HG03469 (cell line): Measurements from ENCODE around the gene NEDD8.

Experiments
- ATAC-seq: cut with Tn5 transposase; IDR thresholded peaks from one replicate; pipeline ENCODE4 v1.9.1; 2021; ENCODE audit warnings: mild to moderate bottlenecking, moderate library complexity, moderate number of reproducible peaks; ENCODE audit not compliant: unreplicated experiment

The NEDD8 gene

DNA sequence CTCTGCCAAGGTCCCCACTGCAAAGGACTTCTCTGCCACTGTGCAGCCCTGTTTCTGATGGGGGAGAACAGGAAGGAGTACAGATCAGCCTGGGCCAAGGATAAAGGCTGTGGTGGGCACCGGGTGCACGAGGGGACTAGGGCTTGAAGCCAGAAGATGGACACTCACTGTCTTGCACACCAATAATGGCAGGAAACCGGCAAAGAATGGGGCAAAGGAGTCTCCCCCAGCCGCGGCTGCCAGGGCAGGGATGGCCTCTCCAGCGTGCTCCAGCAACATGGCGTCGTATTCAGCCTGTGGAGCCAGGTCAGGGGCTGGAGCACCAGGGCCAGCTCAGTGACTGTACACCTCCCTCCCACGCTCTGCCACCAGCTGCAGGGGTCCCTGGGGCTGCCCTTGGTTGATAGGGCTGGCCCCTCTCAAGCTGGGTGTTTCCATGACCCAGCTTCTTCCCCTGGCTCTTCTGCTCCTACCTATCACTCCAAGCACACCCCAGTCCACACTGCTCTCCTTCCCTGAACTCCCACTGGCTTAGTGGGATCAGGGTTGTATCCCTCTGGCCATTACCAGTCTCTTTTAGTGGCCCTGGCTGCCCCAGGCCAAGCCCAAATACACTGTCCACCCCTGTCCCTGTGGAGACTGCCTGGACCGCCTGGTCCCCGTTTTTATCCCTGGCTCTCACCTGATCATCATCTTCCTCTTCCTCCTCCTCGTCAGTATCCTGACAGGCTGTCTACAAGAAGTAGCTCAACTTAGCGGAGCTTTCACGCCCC lies 49.9 kb downstream of the NEDD8 start:
- ATAC-seq: no peak

DNA sequence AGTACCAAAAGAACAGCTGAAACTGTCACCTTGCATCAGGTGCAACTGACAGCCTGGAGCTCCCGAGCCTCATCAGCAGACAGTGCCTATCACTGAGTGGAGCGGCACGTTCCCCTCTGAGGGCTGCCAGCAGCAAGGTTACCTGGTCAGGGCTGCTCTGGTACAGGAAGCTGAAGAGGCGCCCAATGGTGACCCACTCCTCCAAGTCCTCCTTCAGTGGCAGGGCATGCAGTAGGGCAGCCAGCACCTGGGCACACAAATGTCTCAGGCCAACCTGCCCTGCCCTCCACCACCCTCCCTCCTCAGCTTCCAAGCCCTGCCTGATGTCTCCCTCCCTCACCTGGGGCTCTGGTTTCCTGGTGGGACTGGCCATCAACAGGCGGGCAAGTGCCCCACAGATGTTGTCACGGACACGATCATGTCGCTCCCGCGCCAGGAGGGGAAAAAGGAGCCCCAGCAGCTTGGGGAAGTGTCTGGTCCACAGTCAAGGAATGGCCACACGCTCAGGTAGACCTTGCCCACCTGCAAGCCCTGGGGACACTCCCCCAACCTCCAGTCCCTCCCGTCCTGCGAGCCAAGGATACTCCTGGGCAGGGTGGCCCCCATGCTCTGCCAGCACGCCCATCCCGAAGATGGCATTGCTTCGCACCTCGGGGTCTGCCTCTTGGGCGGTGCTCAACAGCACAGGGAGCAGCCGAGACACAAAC lies 50.6 kb downstream of the NEDD8 start:
- ATAC-seq: no peak

DNA sequence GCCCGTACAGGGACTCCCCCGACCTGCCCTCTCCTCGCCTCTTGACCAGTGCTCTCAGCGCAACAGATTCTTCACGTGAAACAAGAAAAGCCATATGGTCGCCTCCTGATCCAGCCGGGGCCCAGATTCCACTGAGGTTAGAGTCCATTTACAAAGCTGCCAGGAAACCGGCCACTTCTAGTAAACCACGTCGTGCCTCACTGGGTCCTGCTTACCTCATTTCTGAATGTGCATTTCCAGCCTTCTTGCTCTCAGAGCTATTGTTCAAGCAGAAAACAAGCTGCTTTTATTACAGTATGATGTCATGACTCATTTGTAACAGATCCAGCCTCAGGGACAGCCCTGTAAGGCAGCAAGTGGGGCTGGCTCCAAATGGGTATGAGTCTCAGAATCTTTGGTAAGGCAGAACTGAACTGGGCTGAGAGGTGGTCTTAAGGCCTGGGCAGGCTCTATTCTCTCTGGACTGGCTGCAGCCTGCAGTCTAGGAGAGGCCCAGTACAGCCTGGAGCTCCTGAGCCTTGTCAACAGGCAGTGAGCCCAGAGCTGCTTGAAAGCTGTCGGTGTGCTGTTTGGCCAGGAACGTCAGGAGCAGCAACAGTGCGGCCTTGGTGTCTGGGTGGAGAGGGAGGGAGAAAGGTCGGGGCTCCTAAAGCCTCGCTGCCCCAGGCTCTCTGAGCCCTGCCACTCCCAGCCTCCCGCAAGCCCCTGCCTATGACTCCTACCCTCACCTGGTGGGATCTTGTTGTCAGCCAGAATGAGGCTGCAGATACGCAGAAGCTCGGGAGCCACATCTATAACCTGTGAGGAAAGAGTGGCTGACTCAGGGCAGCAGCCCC lies 52.0 kb downstream of the NEDD8 start:
- ATAC-seq: no peak

DNA sequence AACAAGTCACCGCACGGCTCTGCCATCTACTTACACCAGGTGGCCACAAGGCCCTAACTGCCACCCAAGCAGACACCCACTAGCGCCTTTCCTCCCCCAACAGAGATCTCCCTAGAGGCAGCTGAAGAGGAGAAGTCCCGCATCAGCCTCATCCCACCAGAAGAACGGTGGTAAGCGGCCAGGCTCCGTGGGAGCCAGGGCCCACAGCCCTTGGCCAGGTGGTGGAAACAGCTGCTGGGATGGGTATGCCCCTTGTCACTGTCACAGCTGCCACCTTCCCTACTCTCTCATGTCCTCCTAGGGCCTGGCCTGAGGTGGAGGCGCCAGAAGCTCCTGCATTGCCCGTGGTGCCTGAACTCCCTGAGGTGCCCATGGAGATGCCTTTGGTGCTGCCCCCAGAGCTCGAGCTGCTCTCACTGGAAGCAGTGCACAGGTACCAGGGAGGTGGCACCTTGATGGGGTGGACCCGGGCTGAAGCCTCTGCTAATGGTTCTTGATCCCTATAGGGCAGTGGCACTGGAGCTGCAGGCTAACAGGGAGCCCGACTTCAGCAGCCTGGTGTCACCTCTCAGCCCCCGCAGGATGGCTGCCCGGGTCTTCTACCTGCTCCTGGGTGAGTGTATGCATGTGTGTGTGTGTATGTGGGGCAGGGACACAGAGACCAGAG lies 52.7 kb downstream of the NEDD8 start:
- ATAC-seq: no peak

DNA sequence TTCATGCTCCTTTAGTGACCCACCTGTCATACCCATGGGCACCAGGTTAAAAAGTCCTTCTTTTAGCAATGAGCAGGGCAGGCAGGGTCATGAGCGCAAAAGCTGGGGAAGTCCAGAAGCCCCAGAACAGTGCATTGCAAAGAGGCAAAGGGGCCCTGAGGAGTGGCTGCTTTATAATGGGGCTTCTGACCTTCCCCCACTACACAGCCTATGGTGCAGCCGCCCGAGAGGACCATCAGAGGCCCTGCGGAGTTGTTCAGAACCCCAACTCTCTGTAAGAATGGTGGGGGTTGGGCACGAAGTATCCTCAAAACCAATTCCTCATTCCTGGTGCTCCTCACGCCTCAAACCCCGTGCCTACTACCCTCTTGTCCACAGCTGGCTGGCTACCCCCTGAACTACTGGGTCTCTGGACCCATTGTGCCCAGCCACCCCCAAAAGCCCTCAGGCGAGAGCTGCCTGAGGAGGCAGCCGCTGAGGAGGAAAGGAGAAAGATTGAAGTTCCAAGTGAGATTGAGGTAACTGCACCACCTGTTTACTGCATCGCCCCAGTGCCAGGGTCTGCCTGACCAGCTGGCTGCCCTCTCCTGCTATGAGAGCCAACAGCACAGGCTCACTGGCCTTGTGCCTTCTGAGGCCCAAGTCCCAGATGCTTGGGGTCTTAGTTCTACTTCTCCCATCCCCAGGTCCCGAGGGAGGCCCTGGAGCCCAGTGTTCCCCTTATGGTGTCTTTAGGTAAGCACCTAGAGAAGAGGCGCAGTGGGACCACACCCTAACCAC lies 53.6 kb downstream of the NEDD8 start:
- ATAC-seq: no peak

DNA sequence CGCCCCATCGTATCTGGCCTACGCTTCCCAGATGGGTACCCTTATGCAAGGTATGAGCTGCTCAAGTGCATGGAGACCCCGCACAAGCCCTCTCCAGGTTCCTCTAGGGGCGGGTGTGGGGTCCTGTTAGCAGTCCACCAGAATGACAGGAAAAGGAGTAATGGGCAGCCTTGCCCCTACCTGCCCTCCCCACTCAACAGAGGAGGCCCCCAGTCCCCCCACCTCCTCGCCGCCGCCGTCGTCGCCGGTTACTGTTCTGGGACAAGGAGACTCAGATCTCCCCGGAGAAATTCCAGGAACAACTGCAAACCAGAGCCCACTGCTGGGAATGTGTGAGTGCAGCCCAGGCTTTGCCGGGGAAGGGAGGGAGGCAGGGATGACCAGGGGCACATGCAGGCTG lies 54.3 kb downstream of the NEDD8 start:
- no peak for ATAC-seq

DNA sequence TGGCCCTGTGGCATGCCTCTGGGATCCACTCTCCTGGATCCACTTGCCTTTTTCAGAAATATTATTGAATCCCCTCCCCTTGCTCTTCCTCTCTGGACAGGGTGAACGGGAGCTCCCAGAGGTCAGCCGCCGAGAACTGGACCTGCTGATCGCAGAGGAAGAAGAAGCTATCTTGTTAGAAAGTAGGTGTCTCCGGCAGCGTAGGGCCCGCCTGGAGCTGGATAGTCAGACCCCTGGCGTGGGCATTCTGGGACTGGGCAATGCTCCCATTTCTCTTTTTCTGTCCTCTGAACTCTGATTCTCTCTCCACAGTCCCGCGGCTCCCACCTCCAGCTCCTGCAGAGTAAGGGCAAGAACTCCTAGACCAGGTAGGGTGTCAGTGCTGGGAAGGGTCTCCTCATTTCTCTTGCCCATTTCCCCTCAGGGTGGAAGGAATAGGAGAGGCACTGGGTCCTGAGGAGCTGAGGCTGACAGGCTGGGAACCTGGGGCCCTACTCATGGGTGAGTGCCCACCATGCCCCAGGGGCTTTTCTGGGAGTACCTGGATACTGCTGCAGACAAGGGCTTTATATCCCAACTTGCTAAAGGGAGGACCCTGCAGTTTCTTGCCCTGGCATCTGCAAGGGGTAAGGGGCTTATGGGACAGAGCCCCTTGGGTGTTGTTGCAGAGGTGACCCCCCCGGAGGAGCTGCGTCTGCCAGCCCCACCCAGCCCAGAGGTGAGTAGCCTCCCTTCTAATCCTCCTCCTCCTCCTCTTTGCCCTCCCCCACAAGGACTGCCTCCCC lies 54.9 kb downstream of the NEDD8 start:
- no peak for ATAC-seq

DNA sequence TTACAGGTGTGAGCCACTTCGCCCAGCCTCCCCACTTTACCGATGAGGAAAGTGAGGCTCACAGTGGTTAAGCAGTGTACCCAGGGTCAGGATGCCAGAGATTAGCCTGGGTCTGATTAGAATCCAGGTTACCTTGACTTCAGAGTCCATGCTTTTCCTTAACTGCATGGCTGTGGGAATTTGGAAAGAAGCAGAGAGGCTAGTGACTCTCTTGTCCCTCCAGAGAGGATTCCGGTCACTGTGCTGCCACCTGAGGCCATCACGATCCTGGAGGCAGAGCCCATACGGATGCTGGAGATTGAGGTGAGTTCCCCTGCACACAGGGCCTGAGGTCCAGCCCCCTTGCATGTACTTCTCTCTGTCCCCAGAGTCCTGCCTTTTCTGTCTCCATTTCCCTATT lies 55.6 kb downstream of the NEDD8 start:
- ATAC-seq: no peak

DNA sequence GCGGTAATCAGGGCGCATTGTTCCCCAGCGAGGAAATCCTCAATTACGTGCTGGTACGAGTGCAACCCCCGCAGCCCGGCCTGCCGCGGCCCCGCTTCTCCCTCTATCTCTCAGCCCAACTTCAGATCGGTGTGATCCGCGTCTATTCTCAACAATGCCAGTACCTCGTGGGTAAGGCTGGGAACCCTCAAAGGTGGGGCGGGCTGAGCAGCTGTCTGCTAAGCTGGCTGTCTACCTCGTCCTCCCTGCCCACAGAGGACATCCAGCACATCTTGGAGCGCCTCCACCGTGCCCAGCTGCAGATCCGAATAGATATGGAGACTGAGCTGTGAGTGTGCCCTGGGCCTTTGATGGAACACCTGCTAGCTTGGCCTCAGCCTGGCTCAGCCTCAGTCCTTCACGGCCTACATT lies 59.3 kb downstream of the NEDD8 start:
- ATAC-seq: no peak

DNA sequence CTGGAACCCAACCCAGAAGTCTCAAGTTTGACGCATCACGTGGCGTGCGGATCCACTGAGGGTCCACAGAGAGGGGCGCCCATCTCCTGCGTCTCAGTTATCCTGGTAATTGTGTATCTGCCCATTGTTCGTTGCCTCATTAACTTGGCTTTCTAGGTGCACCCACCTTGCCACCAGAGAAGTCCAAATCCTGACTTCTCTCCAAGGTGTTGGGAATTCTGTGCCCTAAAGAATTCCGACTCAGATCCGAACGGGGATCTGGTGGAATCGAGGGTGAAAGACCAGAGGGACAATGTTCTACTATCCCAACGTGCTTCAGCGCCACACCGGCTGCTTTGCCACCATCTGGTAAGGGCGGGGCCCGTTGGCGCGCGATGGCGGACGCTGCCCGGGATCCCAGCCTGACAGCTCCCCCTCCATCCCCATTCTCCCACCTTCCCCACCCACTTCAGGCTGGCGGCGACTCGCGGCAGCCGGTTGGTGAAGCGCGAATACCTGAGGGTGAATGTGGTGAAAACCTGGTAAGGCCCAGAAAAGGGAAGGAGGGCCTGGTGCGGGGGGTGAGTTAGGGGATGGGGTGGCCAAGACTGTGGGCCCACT lies 59.8 kb downstream of the NEDD8 start:
- ATAC-seq: no peak

DNA sequence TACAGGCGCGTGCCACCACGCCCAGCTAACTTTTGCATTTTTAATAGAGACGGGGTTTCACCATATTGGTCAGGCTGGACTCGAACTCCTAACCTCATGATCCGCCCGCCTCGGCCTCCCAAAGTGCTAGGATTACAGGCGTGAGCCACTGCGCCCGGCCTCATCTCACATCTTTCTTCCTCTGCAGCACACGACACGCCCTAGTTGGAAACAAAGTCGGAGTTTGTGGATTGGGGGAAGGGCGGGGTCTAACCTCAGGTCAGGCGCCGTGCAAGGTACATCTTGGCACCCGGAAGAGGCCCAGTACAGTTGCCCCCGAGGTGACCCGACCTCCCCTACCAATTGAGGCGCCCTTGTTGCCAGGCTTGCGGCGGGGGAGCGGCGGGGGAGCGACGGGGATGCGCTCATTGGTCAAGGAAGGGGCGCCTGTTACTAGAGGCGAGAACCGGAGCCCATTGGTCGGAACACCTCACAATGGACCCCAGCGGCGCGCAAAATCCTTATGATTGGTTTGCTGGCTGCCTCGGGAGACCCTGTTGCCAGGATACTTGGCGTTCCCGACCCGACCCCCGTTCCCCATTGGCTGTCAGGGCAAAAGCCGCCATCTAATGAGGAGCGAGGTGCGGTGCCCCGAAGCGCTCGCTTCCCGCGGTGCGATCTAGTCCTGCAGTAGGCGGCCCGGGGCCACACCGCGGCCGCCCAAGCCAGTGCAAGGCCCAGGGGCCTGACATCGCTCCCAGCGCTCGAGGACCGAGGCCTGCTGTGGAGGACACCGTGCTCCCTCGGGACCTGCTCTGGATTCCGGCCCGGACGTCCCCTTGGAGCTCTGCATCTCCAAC lies 60.5 kb downstream of the NEDD8 start, which contains the start of gene REC8:
Gene REC8, plus strand, starts transcription at position 659 of the 839 bp plus-strand sequence. CDS start 473 bp downstream, outside the sequence.
- peak; percentile 59 for ATAC-seq

DNA sequence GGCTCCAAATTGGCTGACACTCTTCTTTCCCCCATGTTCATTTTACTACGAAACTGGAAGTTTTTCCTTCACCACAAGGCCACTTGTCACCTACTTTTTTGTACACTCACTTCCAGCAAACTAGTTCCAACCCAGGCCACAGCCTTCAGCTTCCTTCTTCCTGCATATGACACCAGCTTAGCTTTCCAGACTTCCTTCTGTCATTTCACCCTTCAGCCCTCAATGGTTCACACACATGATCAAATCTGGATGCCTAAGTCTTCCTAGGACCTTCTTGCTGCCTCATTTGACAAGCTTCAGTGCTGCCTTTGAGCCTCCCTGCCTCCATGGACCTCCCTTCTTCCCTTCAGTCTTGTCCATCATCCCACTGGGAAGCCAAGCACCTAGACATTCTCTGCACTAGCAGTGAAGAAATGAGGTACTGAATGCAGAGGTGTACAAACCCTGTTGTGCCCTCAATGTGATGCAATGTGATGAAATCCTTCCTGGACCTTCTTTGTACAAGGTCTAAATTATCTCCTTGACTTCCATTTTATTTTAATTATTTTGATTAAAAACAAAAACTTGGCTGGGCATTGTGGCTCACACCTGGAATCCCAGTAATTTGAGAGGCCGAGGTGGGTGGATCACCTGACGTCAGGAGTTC lies 64.6 kb downstream of the NEDD8 start:
- no peak for ATAC-seq
